ENCODE results near the gene CACNB4. TPM values are rescaled to one million over a fixed set of nuclear protein-coding genes. Genes with fewer than 3 reads are reported as not detected.

CACNB4 gene
- total RNA-seq, 1 donor from 2014 or later: 3.4 TPM

- H3K4me1 Mint-ChIP-seq (ENCODE audit: unreplicated experiment): no peaks in the 10 kb centered on the region
- no peaks in the 10 kb centered on the region for H3K36me3 Mint-ChIP-seq (ENCODE audit: unreplicated experiment)
- TF ChIP-seq CTCF (IDR thresholded peaks at IDR 0.05): no peak
- H3K27me3 Mint-ChIP-seq (ENCODE audit: unreplicated experiment): peaks cover 7% of the 10 kb centered on the region
- no peaks in the 10 kb centered on the region for H3K9me3 Mint-ChIP-seq (ENCODE audit: unreplicated experiment)
- no peak overlapping the region for H3K27ac Mint-ChIP-seq (ENCODE audit: unreplicated experiment)
- no peak overlapping the region for H3K4me3 Mint-ChIP-seq (ENCODE audit: unreplicated experiment)
- no peak for DNase-seq (ENCODE audit: extremely low spot score, unreplicated experiment)
Observed at GRCh38 chr2:152047824-152048471, 50.9 kb downstream of the CACNB4 start.

GRCh38 chr2:152046940-152047339, 51.9 kb downstream of the CACNB4 start:
- Mint-ChIP-seq H3K27ac (ENCODE audit: unreplicated experiment) (no peak overlapping the region), H3K36me3 (ENCODE audit: unreplicated experiment) (no peaks in the 10 kb centered on the region), H3K4me1 (ENCODE audit: unreplicated experiment) (no peaks in the 10 kb centered on the region), H3K27me3 (ENCODE audit: unreplicated experiment) (peaks cover 7% of the 10 kb centered on the region), H3K4me3 (ENCODE audit: unreplicated experiment) (no peak overlapping the region), H3K9me3 (ENCODE audit: unreplicated experiment) (no peaks in the 10 kb centered on the region)
- DNase-seq (ENCODE audit: extremely low spot score, unreplicated experiment): no peak
- no peak for TF ChIP-seq CTCF (IDR thresholded peaks at IDR 0.05)

GRCh38 chr2:152042636-152043615, 55.9 kb downstream of the CACNB4 start:
- Mint-ChIP-seq H3K27ac (ENCODE audit: unreplicated experiment) (no peak overlapping the region), H3K4me3 (ENCODE audit: unreplicated experiment) (no peak overlapping the region), H3K9me3 (ENCODE audit: unreplicated experiment) (no peaks in the 10 kb centered on the region), H3K4me1 (ENCODE audit: unreplicated experiment) (no peaks in the 10 kb centered on the region), H3K36me3 (ENCODE audit: unreplicated experiment) (no peaks in the 10 kb centered on the region), H3K27me3 (ENCODE audit: unreplicated experiment) (peaks cover 2% of the 10 kb centered on the region)
- no peak for TF ChIP-seq CTCF (IDR thresholded peaks at IDR 0.05)
- DNase-seq (ENCODE audit: extremely low spot score, unreplicated experiment): no peak

GRCh38 chr2:152038441-152038958, 60.3 kb downstream of the CACNB4 start:
- Mint-ChIP-seq H3K27me3 (ENCODE audit: unreplicated experiment) (peaks cover 12% of the 10 kb centered on the region), H3K9me3 (ENCODE audit: unreplicated experiment) (no peaks in the 10 kb centered on the region), H3K4me3 (ENCODE audit: unreplicated experiment) (no peak overlapping the region), H3K27ac (ENCODE audit: unreplicated experiment) (no peak overlapping the region), H3K36me3 (ENCODE audit: unreplicated experiment) (no peaks in the 10 kb centered on the region), H3K4me1 (ENCODE audit: unreplicated experiment) (no peaks in the 10 kb centered on the region)
- TF ChIP-seq CTCF (IDR thresholded peaks at IDR 0.05): no peak
- no peak for DNase-seq (ENCODE audit: extremely low spot score, unreplicated experiment)

Data from osteocyte (in vitro differentiated cells).